Measurements from ENCODE around the gene LRRC8B. TPM values are rescaled to one million over a fixed set of nuclear protein-coding genes. Genes with fewer than 3 reads are reported as not detected.

Gene LRRC8B
- 2.3 to 3.8 TPM (median 3.3 TPM) in 5 replicates for total RNA-seq (2022; extraction: Qiagen RNA extraction)

DNA sequence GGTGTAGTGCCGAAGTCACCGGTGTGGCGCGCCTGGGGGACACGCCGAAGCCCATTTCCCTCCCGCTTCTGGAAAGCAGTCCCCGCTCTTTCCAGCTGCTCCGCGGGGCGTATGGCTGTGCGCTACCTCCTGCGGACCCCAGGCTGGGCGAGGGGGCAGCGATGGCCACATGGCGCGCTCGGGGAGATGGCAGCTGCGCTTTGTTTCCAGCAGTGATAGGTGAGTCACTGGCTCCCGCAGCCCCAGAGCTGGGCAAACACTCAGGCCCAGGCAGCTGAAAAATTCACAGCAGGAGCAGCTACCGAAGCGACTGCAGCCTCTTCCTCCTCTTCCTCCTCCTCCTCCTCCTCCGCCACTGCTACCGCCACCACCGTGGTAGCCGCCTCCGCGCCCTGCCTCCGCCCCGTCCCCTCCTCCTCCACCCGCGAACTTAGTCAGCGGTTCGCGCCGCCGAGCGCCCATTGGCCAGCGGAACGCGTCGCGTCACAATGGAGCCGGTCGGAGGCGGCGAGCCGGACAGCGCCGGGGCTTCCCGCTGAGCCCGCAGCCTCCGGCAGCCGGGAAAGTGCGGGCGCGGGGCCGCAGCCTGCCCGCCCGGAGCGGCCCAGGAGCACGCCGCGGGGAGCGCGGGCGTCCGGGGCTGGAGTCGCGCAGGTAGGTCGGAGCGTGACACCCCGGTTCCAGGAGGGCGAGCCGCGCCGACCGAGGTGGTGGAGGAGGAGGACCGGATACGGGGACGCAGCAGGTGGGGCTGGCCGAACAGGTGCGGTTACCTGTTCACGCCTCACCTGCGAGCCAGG is at the start of gene LRRC8B:
TSS of gene LRRC8B (plus strand) at position 461 of the 800 bp plus-strand sequence. CDS start 57,822 bp downstream, outside the sequence.

DNA sequence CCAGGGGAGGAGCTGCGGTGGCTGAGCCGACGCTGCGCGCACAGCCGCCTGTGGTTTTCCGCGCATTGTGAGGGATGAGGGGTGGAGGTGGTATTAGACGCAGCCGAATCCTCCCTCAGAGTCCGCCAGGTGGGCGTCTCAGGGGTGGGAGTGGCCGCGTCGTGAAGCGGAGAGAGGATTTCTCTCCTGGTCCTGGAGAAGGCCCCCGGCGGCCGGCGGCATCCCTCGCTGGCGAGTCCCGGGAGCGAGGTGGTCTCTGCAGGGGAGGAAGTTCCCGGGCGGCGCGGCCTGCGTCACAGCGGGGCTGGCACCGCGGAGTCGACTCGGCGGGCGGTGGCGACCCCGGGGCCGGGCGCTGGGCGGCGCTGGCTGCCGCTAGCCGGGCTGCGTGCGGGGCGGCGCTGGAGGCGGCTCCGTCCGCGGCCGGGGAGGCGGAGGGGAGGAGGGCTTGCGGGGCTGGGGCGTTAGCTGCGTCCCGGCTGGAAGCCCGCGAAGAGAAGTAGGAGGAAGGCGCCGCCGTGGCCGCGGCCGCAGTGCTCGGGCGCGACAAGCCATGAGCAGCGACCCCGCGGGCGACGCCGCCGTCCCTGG is 108.1 kb downstream of the LRRC8B start, which contains the start of gene LRRC8C:
TSS of gene LRRC8C (plus strand) at position 464 of the 591 bp plus-strand sequence. CDS start 53,354 bp downstream, outside the sequence.

Other genes starting within 250 kb of the LRRC8B start
- not detected in 5 replicates for gene GBP6, start 160.8 kb upstream of the LRRC8B start, total RNA-seq (2022; extraction: Qiagen RNA extraction)
- gene LRRC8C, start 108.3 kb downstream of the LRRC8B start, total RNA-seq (2022; extraction: Qiagen RNA extraction): 7.8 to 10.4 TPM (median 9.3 TPM) in 5 replicates